GM19467 (cell line): ENCODE data around the gene UVRAG.
"Not testable (repeated sequence)": the region's sequence is repeated elsewhere in the genome, so short reads cannot be mapped to it uniquely, and the experiment has no call there.

ENCODE experiments used
- ATAC-seq: cut with Tn5 transposase; IDR thresholded peaks from one replicate; pipeline ENCODE4 v1.9.1; 2021; ENCODE audit warnings: mild to moderate bottlenecking, moderate library complexity; ENCODE audit not compliant: unreplicated experiment

The UVRAG gene

DNA sequence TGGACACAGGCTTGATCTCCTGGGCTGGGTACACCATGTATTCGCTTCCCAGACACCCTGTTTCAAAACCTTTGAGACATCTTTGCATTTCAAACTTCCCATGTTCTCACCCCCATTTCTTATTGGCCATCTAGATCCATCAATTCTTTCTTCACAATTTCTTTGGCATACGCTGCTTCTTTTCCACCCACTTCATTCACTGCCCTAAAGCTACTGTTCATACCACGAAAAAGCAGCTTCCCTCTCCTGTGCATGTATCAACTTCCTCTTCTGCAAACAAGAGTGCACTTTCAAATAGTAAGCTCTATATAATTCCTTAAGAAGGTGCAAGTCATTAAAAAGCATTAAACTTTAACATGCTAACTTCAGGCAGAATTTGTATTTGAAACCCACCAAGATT lies 21.4 kb downstream of the UVRAG start:
- no peak for ATAC-seq

DNA sequence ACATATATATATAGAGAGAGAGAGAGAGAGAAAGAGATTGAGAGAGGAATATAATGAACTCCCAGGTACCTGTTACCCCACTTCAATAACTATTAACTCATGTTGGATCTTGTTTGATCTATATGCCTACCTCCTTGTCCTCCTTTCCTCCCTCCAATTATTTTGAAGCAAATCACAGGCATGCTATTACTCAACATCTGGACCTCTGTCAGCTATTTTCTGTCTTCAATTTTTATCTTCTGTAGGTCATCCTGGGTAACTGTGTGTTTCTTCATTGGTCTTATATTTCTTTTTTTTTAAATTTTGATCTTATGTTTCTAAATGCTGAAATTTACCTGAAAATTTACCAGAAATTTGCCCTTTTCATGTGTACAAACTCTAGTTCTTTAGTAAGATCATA lies 24.8 kb downstream of the UVRAG start:
- no peak for ATAC-seq

DNA sequence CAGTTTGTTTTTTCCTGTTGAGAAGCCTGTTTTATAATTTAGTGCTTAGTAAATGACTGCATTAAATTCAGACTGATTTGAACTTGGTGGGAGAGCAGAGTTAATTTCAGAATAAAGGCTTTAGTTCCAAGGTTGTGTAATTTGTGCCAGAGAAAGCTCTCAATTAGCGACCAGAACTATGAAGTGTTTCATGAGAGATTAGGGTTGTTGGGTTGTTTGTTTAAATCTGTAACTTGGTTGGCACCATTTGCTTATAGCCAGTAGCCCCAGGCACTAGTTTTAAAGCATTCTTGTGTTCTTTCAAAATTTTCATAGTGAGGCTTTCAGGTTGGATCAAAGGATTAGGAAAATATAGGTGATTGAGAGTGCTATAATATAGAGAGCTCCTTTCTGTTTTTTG lies 25.5 kb downstream of the UVRAG start:
- no peak for ATAC-seq

DNA sequence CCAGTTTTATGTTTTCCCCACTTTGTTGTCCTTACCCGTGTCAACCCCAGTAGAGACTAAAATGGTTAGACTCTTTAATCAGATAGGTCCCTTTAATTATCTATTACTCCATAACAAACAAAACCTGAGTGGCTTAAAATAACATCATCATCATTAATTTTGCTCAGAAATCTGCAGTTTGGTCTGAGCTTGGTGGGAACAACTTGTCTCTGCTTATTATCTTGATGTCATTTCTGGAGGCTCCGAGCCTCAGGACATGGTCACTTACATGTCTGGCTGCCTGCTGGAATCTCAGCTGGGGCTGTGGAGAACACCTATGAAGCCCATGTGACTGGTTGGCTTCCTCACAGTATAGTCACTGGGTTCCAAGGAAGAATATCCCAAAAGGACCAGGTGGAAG lies 26.7 kb downstream of the UVRAG start:
- ATAC-seq = no peak

DNA sequence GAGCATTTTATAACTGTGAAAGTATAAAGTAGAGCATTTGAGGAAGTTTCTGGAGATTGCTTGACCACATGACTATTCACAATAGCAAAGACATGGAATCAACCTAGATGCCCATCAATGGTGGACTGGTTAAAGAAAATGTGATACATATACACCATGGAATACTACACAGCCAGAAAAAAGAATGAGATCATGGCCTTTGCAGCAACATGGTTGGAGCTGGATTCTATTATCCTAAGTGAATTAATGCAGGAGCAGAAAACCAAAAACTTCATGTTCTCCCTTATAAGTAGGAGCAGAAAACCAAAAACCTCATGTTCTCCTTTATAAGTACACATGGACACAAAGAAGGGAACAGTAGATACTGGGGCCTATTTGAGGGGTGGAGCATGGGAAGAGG lies 30.3 kb downstream of the UVRAG start:
- ATAC-seq = no peak

DNA sequence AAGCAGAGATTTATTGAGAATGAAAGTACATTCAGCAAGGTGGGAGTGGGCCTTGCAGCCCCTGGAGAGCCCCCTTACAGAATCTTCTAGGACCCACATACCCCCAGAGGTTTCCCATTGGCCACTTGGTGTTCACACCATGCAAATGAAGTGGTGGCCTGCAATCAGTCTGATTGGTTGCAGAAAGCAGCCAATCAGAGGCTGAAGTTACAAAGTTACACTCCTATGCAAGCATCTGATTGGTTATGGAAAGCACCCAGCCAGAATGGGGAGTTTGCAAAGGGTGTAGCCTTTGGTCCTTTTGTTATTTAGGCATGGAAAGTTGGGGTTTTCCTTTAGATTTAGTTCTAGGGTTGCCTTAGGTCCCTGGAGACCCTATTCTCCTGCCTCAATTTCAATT lies 34.9 kb downstream of the UVRAG start:
- ATAC-seq = no peak

DNA sequence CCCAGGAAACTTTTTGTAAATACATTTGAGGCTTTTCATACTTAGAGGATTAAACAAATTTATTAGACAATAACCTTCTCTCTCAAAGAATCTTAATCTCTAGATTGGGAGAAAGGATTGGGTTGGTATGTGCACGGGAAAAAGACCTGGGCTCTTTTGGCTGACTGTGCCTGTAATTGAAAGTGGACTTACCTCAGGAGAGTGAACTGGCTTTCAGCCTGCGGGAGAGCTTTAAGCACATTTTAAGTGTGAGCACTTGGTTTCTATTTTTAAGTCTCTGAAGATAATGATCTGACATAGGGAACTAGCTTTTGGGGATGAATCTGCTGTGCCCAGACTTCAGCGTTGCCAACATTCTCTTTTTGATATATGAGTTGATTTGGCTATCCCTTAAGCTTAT lies 35.8 kb downstream of the UVRAG start:
- ATAC-seq = no peak

DNA sequence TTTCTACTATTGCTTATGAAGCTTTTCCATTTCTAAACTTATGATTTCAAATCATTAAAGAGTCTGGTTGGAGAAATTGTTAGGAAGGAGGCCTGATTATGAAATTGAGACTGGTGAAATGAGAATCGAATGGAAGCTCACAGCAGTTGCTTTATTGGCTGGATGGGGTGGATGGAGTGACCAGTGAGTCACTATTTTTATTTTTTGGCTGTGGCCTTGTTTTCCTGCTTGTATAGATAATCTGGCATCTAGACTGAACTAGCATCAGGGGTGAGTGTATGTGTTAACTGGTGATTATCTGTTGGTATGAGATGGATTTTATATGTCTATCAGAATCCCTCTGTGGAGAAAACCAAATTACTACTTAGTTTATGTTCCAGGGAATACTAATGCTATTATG lies 36.2 kb downstream of the UVRAG start:
- ATAC-seq = no peak

DNA sequence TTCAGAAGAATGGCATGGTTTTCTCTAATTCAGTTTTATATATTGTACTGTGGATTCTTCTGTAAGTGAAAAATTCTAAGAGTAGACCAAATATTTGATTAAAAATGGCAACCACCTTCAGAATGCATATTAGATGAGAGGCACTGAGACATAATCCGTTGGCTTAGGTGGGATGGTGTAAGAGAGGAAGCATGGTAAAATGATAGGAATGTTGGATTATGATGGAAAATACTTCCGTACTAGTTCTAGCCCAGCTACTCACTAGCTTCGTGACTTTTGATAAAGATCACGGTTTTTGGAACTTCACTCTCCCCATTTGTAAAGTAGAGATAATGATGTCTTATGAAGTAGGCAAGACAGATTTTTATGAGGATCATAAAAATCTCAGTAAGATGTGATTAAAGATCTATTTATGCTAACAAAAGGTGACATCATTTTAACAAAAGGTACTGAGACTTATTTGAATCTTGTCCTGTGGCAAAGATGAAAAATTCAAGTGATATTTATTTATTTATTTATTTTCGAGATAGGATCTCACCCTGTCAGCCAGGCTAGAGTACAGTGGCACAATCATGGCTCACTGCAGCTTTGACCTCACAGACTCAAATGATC lies 37.5 kb downstream of the UVRAG start:
- ATAC-seq = no peak

DNA sequence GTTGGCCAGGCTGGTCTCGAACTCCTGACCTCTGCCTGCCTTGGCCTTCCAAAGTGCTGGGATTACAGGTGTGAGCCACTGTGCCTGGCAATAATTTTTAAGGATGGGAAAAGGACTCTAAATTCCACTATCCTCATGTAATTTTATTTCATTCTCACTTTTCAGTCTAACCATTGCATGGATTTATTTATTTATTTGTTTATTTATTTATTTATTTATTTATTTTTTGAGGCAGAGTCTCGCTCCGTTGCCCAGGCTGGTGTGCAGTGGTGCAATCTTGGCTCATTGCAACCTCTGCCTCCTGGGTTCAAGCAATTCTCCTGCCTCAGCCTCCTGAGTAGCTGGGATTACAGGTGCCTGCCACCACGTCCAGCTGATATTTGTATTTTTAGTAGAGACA lies 38.6 kb downstream of the UVRAG start:
- not testable (repeated sequence) for ATAC-seq

DNA sequence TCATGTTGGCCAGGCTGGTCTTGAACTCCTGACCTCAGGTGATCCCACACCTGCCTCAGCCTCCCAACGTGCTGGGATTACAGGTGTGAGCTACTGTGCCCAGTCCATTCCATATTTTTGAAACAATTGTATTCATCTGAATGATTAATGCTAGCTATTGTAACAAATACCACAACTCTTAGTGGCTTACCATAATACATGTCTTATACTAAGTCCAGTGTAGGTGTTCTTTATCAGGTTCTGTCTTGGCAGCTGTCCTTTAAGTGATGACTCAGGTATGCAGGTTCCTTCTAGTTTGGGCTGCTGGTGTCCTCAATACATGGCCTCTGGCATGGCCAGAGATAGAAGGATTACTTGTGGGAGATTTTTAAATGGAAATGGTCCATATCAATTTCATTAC lies 39.0 kb downstream of the UVRAG start:
- ATAC-seq = no peak

DNA sequence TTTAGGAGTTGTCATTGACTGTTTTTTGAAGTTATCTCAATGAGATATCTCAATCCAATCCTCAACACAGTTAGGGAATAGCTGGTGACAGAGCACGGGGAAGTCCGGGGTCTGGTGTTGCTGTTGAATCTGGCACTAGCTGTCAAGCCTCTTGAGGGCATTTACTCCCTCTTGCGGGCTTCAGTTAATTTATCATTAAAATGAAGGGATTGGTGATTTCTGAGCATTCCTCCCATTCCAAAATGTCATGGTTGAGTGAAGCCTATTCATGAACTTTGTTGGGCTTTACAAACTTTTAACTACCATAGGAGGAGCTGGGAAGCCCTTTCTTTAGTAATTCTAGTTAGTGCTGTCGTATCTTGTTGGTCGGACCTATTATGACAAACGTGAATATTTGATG lies 40.2 kb downstream of the UVRAG start:
- no peak for ATAC-seq

DNA sequence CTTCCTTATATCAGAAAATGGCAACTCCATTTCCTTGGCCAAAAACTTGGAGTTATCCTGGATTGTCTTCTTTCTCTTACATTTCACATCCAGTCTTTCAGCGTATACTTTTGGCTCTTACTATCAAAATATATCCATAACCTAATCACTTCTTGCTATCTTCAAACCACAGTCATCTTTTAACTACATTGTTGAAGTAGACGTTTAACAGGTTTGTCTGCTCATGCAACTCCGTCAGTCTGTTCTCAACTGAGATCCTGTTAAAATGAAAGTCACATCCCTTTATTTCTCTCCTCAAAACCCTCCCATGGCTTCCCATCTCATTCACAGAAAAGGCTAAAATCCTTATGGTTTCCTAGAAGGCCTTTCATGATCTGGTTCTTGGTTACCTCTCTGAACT lies 41.9 kb downstream of the UVRAG start:
- ATAC-seq = no peak

DNA sequence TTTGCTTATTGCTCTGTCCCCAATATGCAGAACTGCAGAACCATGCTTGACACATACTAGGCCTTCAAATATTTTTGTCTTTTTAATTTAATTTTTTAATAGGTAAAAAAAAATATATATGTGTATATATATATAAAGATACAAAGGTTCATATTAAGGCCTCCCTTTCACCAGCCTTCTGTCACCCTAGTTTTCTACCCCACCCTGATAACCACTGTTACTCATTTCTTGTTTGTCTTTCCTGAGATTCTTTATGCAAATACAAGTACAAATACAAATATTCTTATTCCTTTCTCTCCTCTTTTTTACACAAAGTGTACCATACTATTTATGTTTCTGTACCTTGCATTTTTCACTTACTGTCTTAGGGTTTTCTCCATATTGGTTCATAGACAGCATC lies 43.0 kb downstream of the UVRAG start:
- ATAC-seq = no peak

DNA sequence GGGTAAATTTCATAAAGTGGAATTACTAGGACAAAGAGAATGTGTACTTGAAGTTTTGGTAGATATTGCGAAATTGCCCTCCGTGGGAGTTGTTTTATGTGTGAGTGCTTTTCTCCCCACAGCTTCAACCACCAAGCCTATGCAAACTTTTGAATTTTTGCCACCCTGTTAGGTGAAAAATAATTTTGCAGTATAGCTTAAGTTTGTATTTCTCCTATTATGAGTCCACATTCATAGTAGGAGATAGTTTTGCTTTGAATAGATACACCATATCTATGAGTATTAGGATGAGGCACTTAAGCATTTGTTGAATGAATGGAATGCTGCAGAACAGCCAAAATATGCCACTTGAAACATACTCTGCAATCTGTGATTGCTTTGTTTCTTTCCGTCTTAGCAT lies 43.6 kb downstream of the UVRAG start:
- no peak for ATAC-seq

DNA sequence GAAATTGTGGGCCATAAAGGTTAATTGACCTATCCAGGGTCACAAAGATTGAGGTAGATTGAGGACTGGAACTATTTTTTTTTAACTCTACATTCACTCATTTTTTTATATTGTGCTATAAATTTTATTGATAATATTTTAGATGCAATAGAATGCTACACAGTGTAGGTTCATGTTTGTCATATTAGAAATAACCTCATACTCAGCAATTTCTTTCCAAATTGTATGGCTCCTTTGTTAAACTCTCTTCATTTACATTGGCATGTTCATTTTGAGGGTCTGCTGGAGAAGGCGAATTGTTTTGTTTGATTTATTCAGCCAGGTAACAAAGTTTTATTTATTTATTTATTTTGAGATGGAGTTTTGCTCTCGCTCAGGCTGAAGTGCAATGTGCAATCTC lies 44.6 kb downstream of the UVRAG start:
- ATAC-seq = no peak

DNA sequence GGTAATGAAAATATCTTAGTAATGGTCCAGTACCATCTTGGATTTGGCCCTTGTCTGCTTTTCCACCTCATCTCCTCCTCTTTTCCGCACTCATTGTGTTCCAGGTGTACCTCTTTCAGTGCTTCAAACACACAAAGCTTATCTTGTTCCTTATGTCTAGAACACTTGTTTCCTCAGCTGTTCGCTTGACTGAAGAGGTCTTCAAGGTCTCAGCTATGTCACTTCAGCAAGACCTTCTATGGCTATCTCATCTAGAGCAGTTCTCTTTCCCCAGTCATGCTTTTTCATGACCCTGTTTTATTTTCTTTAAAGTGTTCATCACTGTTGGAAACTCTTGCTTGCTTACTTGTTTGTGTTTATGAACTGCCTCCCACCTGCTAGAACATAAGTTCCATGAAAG lies 47.4 kb downstream of the UVRAG start:
- no peak for ATAC-seq

DNA sequence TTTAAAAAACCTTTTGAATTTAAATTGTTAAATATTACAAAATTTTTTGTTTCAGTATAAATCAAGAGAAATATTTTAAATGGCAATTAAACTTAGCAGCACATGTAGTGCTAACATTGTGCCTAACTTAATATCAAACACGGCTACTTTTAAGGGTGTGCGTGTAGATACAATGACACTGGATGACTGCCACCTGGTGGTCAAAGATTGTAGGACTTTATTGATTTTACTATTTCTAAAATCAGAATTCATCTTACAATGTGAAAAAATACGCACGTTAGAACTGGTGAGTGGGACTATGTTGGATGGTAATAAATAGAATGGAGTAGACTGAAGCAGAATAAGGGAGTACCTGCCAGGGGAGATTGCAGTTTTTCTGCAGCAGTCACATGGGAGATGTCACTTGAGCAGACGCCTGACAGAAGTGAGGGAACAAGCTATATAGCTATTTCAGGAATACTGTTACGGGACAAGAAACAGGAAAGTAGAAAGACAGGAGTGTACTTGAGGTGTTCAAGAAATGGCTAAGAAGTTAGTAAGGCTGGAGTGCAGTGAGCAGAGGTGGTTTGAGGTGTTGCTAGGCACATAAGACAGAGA lies 52.9 kb downstream of the UVRAG start:
- ATAC-seq = no peak

DNA sequence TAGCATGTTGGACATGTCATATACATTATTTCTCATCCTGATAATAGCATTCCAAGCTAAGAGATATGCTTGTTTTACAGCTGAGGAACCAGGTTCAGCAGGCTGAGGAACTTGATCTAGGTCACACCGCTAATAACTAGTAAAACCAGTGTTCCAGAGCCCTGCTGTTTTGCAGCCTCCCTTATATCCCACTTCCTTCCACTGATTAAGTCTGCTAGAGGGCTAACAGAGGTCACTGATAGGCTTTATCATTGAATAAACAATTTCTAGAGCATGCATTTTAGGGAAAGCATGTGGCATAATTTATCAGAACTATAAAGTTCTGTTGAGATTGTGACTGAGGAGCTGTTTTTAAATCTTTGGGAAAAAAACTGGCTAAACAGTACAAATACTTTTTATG lies 54.0 kb downstream of the UVRAG start:
- no peak for ATAC-seq

DNA sequence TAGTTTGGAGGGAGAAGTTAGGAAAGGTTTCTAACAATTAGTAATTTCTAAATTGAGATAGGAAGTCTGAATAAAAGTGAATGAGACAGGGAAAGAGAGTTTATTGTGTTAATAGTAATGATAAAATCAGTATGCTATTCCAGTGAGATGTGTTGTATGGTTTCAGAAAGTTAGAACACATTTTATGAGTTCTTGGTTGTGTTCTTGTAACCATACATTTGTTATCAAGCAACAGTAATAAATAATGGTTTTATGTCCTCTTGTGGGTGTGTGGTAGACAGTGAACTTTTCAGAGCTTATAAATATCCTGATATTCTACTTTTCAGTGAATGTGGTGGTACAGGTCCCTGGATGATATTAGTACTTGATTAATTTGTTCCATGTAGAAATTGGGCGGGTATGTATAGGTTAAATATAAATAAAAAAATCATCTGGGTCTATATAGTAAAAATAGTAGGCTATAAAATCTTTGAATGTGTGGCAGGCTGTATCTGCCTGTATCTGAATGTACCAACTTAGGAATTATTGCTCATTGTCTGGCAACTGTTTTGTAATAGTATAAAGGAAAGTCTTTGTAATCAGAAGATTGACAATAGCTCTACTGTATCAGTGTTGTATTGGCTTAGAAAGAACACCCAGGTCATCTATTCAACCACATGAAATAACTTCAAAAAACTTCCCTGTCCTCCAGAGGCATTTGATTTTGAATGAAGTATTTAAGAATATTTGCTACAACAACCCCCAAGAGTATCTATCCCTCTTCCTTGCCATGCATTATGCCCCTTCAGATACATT lies 54.8 kb downstream of the UVRAG start:
- no peak for ATAC-seq

DNA sequence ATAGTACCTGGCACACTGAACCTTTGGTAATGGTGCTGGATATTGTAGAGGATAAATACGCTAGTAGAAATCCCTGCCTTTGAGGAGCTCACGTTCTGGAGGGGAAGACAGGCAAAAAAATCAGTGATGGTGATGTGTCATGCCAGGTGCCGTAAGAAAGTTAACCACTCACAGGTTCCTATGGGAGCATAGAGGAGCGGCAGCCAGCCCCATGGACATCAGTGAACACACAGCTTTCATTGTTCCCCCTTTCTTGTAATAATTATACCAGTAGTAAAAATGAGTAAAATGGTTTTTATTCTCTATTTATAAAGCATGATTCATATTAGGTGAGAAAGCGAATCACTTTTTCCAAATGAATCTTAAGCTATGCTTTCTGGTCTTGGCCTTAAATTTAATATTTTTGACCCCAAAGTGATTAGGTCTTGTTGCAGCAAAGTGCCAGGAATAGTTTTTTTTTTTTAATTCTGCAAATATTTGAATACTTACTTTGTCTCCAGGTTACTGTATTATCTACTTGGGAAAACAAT lies 57.9 kb downstream of the UVRAG start:
- peak; percentile 29 for ATAC-seq
